Measurements from ENCODE around the gene SLC1A1.

SLC1A1 gene

DNA sequence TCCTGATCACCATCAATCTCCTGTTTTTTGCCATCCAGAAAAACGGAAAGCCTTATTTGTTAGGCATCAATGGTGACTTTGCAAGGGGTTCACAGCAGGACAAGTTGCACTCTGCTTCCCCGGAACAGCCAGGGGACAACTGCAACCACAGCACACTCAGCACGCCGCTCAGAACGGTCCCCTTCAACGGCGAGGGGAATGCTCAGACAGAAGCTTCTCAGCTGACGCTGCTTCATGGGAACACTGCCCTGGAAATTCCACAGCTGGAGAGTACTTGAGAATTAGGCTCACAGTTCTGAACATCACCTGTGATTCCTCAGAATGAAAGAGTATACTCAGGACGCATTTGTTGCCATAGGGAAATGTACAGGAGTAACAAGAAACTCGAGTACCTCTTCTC, 131.7 kb downstream of the SLC1A1 start:
- no peak for DNase-seq

DNA sequence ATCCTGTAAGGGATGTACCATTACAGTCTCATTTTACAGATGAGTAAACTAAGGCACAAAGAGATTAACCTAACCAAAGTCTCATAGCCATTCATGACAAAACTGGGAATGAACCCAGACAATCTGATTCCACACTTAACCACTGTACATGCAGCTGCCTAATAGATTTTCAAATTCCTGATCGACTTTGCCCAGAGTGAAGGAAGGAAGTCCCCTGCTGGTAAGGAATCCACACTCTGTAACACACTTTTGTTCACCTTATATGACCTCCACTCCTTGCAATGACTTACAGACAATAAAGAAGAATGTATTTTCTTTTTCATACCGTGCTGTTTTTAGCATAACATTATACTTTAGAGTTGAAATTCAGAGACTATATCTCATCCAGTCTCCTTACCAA, 140.6 kb downstream of the SLC1A1 start:
- DNase-seq: no peak
